Bronchial epithelial cell (primary cell): ENCODE results near the gene CDK15. TPM values are rescaled to one million over a fixed set of nuclear protein-coding genes. Genes with fewer than 3 reads are reported as not detected.

ENCODE experiments used
- DNase-seq: peaks from one replicate; pipeline ENCODE4 v3.0.0-alpha.2; 2010; ENCODE audit warnings: low read depth
- FAIRE-seq: peaks from 2 replicates; lab custom pipeline; 2011; peaks lifted over from hg19 to GRCh38; lab: Jason Lieb, UNC
- H3K27me3 ChIP-seq: 2 replicates; pipeline ENCODE4 v1.5.1; 2011; ENCODE audit warnings: low read length; ENCODE audit not compliant: control insufficient read depth, insufficient read depth
- H3K36me3 ChIP-seq: 2 replicates; pipeline ENCODE4 v1.5.1; 2011; ENCODE audit warnings: low read length; ENCODE audit not compliant: control insufficient read depth, insufficient read depth
- H3K4me3 ChIP-seq: 2 replicates; pipeline ENCODE4 v1.5.1; 2011; ENCODE audit warnings: mild to moderate bottlenecking, low read depth, low read length, control low read depth
- CTCF ChIP-seq: IDR thresholded peaks from 2 replicates; pipeline ENCODE4 v1.5.1; 2011; ENCODE audit warnings: mild to moderate bottlenecking, moderate library complexity, low read length, control low read depth, inconsistent platforms; ENCODE audit not compliant: insufficient read depth, severe bottlenecking
- total RNA-seq: library from RNA; depleted of rRNA; stranded (reverse); fragments of >200 nt; gene quantifications from 2 replicates; pipeline ENCODE4 v1.2.1, GENCODE V29; 2014

Gene CDK15
- total RNA-seq, 1 donor from 2014 or later = 0.26 TPM

GRCh38 chr2:201790989-201791388 lies 15.3 kb upstream of the CDK15 start:
- DNase-seq = no peak
- no peaks in the 10 kb centered on the region for H3K36me3 ChIP-seq
- no peak for TF ChIP-seq CTCF
- no peak overlapping the region for H3K4me3 ChIP-seq
- FAIRE-seq = no peak
- H3K27me3 ChIP-seq = no peaks in the 10 kb centered on the region

- DNase-seq = peak; percentile 25
- Histone ChIP-seq H3K27me3 (no peaks in the 10 kb centered on the region), H3K36me3 (no peaks in the 10 kb centered on the region), H3K4me3 (no peak overlapping the region)
- TF ChIP-seq CTCF = no peak
- no peak for FAIRE-seq
Observed at GRCh38 chr2:201793631-201794030, 12.7 kb upstream of the CDK15 start.

GRCh38 chr2:201794294-201794693 lies 12.0 kb upstream of the CDK15 start:
- FAIRE-seq (no peak), DNase-seq (no peak)
- no peak for TF ChIP-seq CTCF
- H3K27me3 ChIP-seq = no peaks in the 10 kb centered on the region
- no peaks in the 10 kb centered on the region for H3K36me3 ChIP-seq
- no peak overlapping the region for H3K4me3 ChIP-seq

GRCh38 chr2:201795607-201796477 lies 10.5 kb upstream of the CDK15 start:
- DNase-seq = peak; percentile 42
- FAIRE-seq = peak; percentile 94
- no peaks in the 10 kb centered on the region for H3K27me3 ChIP-seq
- H3K36me3 ChIP-seq = no peaks in the 10 kb centered on the region
- TF ChIP-seq CTCF = peak; percentile 81
- no peak overlapping the region for H3K4me3 ChIP-seq

GRCh38 chr2:201796478-201796865 lies 9.9 kb upstream of the CDK15 start:
- Histone ChIP-seq H3K27me3 (no peaks in the 10 kb centered on the region), H3K36me3 (no peaks in the 10 kb centered on the region), H3K4me3 (no peak overlapping the region)
- no peak for TF ChIP-seq CTCF
- FAIRE-seq (no peak), DNase-seq (no peak)
